H1 (cell line): ENCODE results near the gene SELENOK.

Experiments
- CBX5 ChIP-seq: fragments of 300-800, 300-1000 bp; sonication (generic); IDR thresholded peaks from 2 replicates; pipeline ENCODE4 v1.7.1; 2016; ENCODE audit warnings: antibody characterized with exemption, low read length, low read depth
- EP300 ChIP-seq, 2 experiments: IDR thresholded peaks; 1 replicate in 1 of 2; 2 replicates in 1 of 2; pipeline ENCODE4 v1.6.1; 2011 to 2012; ENCODE audit warnings: low read depth in 2 of 2, low read length in 2 of 2, mild to moderate bottlenecking in 2 of 2, borderline replicate concordance in 1 of 2, inconsistent platforms in 1 of 2, moderate library complexity in 1 of 2
- EZH2 ChIP-seq: fragments of 200-600 bp; sonication (generic); IDR thresholded peaks from 2 replicates; pipeline ENCODE4 v1.7.1; 2012; ENCODE audit warnings: low read depth, mild to moderate bottlenecking, moderate library complexity, low read length, inconsistent platforms; ENCODE audit not compliant: severe bottlenecking
- KDM4A ChIP-seq: IDR thresholded peaks from one replicate; pipeline ENCODE4 v1.7.1; 2012; ENCODE audit warnings: low read depth, mild to moderate bottlenecking, moderate library complexity, low read length, inconsistent platforms; ENCODE audit not compliant: severe bottlenecking
- POLR2A ChIP-seq, 2 experiments: IDR thresholded peaks; 1 replicate in 1 of 2; 2 replicates in 1 of 2; pipeline ENCODE4 v1.6.1; 2011; ENCODE audit warnings: low read depth in 2 of 2, low read length in 2 of 2, mild to moderate bottlenecking in 2 of 2; ENCODE audit errors: control extremely low read depth in 1 of 2
- POLR2AphosphoS5 ChIP-seq: IDR thresholded peaks from 2 replicates; pipeline ENCODE4 v1.6.1; 2011; ENCODE audit warnings: low read depth, low read length
- RFX5 ChIP-seq: IDR thresholded peaks from 2 replicates; pipeline ENCODE4 v1.6.1; 2011; ENCODE audit warnings: low read depth, low read length, improper control_type of control experiment, borderline replicate concordance
- TBP ChIP-seq: IDR thresholded peaks from 2 replicates; pipeline ENCODE4 v1.6.1; 2011; ENCODE audit warnings: low read depth, low read length, improper control_type of control experiment
- TF ChIP-seq, protein P1 (sequence below), 3 experiments: IDR thresholded peaks; 1 replicate in 2 of 3; 2 replicates in 1 of 3; pipeline versions ENCODE4 v1.5.1 to v1.6.1; 2011; ENCODE audit warnings: low read length in 3 of 3, mild to moderate bottlenecking in 3 of 3, inconsistent platforms in 2 of 3, low read depth in 1 of 3, moderate library complexity in 1 of 3; ENCODE audit not compliant: insufficient read depth in 1 of 3; ENCODE audit errors: control extremely low read depth in 1 of 3

DNA sequence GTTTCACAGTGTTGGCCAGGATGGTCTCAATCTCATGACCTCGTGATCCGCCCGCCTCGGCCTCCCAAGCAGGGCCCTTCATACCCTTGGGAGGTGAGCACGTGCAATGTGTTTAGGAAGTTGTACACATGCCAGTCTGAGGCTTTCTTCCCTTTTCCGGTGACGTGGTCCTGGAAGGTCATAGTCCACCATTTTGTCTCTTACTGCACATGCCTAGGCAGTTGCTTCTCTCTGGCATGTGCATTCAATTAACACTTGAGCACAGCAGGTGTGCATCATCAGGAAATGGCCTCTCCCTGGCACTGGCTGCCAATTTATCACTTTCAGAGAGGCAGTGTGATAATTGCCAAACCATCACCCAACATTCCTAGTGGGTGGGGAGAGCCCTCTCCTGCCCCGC, 21.7 kb upstream of the SELENOK start:
- no peak for TF ChIP-seq EP300 (IDR thresholded peaks at IDR 0.05; ENCODE audit: borderline replicate concordance in 1 of 2, low read depth in 2 of 2, low read length in 2 of 2)
- TF ChIP-seq, protein P1, sequence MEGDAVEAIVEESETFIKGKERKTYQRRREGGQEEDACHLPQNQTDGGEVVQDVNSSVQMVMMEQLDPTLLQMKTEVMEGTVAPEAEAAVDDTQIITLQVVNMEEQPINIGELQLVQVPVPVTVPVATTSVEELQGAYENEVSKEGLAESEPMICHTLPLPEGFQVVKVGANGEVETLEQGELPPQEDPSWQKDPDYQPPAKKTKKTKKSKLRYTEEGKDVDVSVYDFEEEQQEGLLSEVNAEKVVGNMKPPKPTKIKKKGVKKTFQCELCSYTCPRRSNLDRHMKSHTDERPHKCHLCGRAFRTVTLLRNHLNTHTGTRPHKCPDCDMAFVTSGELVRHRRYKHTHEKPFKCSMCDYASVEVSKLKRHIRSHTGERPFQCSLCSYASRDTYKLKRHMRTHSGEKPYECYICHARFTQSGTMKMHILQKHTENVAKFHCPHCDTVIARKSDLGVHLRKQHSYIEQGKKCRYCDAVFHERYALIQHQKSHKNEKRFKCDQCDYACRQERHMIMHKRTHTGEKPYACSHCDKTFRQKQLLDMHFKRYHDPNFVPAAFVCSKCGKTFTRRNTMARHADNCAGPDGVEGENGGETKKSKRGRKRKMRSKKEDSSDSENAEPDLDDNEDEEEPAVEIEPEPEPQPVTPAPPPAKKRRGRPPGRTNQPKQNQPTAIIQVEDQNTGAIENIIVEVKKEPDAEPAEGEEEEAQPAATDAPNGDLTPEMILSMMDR (IDR thresholded peaks at IDR 0.05; ENCODE audit: control extremely low read depth in 1 of 3, insufficient read depth in 1 of 3, low read depth in 1 of 3, low read length in 3 of 3) = no peak
- TF ChIP-seq RFX5 = no peak
- no peak for TF ChIP-seq KDM4A
- no peak for TF ChIP-seq TBP
- no peak for TF ChIP-seq POLR2A (IDR thresholded peaks at IDR 0.05; ENCODE audit: control extremely low read depth in 1 of 2, low read depth in 2 of 2, low read length in 2 of 2)
- TF ChIP-seq POLR2AphosphoS5 = no peak
- no peak for TF ChIP-seq CBX5
- TF ChIP-seq EZH2 = no peak
